GM19025 (cell line): Measurements from ENCODE around the gene TMED1.

Source experiments
- ATAC-seq: cut with Tn5 transposase; IDR thresholded peaks from one replicate; pipeline ENCODE4 v1.9.1; 2021; ENCODE audit warnings: mild to moderate bottlenecking, low read depth, moderate library complexity; ENCODE audit not compliant: unreplicated experiment

Gene TMED1

DNA sequence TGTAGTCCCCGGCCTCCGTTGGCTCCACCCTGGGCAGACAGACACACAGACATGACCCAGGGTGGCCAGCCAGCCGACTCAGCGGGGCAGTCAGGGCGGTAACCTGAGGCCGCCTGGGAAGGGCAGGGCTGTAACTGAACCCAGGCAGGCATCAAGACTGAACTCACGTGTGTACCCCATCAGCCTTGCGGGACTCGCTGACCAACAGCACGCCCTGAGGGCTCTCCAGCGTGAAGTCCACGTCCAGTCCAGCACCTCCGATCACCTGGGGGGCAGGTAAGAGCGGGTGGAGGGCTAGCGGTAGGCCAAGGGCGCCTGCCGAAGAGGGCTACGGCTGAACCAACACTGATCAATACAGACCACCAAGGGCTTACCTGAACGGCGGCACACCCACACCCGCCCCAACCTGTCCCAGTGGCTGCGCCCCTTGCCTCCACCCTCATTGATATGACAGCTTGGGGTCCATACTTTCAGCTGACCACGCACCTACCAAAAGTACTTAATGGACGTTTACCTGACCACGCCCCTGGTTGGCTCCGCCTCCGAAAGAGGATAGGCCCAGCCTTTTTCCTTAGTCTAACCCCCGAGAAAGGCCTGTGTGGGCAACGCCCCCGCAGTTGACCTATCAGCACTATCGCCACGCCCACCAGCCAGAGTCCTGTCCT lies 791 bp downstream of the TMED1 start:
- no peak for ATAC-seq

GRCh38 chr19:10832939-10833296 lies 3.1 kb downstream of the TMED1 start:
- no peak for ATAC-seq

- no peak for ATAC-seq
Observed at GRCh38 chr19:10831987-10832938, 3.7 kb downstream of the TMED1 start.

- ATAC-seq, result no peak
Observed at GRCh38 chr19:10830931-10831779, 4.9 kb downstream of the TMED1 start.

GRCh38 chr19:10830370-10830769 lies 5.6 kb downstream of the TMED1 start:
- ATAC-seq, result no peak

- no peak for ATAC-seq
Observed at GRCh38 chr19:10829967-10830366, 6.0 kb downstream of the TMED1 start.

- ATAC-seq, result no peak
Observed at GRCh38 chr19:10828981-10829821, 6.8 kb downstream of the TMED1 start.

DNA sequence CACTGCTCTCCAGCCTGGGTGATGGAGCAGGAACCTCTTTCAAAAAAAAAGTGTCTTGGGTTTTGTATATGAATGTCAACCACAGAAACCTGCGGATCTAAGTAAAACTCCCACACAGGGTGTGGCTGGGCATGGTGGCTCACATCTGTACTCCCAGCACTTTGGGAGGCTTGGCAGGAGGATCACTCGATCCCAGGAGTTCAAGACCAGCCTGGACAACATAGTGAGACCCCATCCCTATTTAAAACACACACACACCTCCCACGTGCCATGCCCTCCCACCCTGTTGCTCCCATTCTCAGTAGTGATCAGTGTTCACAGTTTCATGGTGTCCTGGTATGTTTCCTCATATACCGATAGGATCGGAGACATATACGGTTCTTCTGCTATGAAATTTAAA lies 9.2 kb downstream of the TMED1 start:
- no peak for ATAC-seq

- ATAC-seq, result no peak
Observed at GRCh38 chr19:10826231-10826630, 9.8 kb downstream of the TMED1 start.

DNA sequence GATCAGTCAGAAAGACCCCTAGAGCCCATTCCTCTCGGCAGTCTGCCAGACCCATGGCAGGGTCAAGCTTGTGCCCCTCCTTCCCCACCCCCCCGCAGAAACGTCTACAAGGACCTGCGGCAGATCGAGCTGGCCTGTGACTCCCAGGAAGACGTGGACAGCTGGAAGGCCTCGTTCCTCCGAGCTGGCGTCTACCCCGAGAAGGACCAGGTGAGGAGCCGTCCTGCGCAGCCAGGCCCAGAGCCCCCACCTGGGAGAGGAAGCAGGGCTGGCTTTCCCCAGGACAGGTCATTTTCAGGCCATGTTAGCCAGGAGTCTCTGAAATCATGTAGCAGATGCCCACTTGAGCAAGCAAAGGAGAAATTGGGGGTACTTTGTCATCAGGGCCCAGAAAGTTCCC lies 12.3 kb downstream of the TMED1 start:
- ATAC-seq, result no peak

DNA sequence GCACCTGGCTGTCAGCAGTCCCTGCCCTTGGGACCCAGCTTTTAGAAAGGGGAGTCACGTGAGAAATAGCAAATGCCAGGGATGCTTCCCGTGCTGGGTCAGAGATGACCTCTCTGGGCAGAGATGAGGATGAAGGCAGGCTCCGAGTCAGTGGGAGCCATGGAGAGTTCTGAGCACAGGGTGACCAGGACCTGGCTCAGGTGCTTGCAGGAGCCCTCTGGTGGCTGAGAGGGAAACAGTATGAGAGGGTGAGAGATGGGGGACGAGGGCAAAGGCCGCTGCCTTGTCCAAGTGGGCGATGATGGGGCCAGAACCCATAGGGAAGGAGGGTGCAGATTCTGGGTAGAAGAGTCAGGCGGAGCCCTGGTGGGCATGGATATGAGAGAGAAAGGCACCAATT lies 15.8 kb downstream of the TMED1 start:
- no peak for ATAC-seq

DNA sequence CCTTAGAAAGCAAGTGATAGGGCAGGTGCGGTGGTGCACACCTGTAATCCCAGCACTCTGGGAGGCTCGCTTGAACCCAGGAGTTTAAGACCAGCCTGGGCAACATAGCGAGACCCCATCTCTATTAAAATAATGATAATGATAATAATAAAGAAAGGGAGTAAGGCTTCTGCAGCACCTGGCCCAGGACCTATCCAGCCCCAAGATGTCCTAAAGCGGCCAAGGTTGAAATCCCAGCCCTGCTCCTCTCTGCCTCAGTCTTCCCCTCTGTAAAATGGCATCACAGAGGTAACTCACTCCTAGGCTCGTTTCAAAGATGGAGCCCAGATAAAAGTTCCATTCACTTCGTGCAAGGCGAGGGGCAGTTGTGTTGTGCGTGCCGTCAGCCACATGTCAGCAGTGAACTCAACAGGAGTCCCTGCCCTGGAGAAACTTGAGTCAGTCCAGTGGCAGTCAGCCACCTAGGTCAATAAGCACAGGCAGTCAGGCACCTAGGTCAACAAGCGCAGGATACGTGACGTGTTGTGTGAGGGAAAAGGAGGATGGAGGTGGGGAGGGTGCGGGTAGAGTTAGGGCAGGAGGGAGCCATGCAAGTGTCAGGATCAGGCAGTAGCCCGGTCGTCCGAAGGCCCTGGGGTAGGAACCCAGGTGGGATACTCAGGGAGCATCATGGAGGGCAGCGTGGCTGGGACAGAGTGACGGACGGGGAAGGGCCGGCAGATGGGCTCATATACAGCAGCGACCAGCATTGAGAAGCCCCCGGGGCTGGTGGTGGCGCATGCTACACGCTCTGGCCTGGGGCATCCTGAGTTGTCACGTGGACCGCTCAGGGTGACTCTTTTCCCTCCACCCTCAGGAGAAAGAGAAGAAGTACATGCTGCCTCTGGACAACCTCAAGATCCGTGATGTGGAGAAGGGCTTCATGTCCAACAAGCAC lies 16.6 kb downstream of the TMED1 start:
- ATAC-seq, result no peak

DNA sequence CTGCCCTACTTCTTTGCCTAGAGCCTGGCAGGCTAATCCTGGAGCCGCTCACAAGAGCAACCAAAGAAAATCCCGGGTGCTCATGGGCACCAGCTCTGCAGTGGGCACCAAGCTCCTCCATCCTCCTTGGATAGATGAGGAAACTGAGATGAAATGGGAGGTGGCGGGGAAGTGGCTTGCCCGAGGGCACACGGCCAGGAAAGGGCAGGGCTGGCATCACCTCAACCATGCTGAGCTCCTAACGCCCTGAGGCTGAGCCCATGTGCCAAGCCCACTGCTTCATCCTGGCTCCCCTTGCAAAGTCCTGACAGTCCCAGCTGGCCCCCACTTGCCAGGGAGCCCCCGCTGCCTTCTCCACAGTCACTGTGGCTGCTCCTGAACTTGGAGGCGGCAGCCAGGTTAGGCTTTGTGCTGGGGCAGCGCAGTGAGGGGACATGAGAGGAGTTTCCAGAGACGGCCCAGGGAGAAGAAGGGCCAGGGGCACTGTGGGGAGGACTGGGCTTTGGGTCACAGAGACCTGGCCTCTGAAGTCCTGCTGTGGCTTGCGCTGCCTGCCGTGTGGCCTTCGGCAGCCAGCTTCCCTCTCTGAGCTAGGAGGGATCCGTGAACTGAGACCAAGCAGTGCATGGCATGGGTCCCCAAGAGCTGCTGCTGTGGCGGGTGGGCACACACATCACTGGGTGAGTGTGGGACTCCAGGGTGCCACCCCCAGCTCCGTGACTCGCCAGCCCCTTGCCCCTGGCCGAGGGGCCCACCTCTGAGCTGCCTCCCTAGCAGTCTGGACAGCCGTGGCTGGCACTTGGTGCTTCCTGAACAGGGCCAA lies 17.5 kb downstream of the TMED1 start:
- no peak for ATAC-seq

DNA sequence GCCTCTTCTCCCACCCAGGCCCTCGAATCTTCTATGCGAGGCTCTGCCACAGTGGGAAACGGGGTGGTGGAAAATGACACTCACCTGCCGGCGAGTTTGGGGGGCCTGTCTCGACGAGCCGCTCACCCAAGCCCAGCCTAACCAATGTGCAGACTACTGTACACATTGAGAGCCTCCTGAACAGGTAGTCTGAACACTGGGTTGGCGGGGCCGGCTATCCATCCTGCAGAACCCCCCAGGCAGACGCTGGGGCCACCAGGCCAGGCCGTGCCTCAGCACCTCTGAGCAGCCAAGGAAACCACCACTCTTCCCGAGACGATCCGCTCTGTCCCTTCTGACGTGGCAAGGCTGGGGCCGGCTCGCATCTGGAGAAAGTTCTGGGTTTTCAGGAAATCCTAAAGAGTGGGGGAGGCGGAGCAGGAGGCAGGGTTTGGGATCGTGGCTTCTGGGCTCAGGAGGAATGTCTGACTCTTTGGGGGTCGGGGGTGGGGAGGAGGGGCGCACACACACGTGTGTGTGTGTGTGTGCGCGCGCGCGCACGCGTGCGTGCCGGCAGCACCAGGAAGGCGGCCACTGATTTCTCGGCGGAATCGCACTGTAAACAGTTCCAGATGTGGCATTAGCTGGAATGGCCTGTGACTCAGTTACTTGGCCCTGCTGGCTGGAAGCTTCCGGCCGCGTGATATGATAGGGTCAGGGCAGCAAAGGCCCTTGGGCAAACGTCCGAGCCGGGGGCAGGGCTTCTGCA lies 18.5 kb downstream of the TMED1 start:
- ATAC-seq, result no peak

DNA sequence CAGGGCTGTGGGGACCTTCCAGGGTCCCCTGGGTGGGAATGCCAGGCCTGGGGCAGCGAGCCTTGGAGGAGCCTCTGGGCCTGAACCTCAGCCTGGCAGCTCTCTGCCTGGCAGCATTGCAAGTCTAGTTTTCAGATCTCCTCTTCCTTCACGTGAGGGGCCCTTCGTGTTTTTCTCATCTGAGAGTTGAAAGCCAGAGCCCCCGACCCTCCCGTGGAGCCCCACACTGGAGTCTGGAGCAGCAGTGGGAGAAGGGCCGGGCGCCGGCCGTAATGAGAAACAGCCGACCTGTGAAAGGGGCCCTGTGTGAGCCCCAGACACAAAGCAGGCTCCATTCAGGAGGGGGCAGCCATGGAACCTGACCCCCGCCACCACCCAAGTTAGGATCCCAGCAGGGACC lies 19.3 kb downstream of the TMED1 start:
- ATAC-seq, result no peak

- no peak for ATAC-seq
Observed at GRCh38 chr19:10815969-10816644, 19.9 kb downstream of the TMED1 start.

GRCh38 chr19:10815007-10815536 lies 20.9 kb downstream of the TMED1 start:
- ATAC-seq, result no peak
